HG02973 (cell line): ENCODE data around the gene KREMEN2.

ENCODE experiments used
- ATAC-seq: cut with Tn5 transposase; IDR thresholded peaks from one replicate; pipeline ENCODE4 v1.9.1; 2021; ENCODE audit warnings: moderate library complexity; ENCODE audit not compliant: unreplicated experiment

The KREMEN2 gene

GRCh38 chr16:2963074-2963722 is 877 bp upstream of the KREMEN2 start:
- ATAC-seq: no peak

- ATAC-seq: no peak
Observed at GRCh38 chr16:2964475-2965336, 631 bp downstream of the KREMEN2 start.

GRCh38 chr16:2966043-2966807 is 2.1 kb downstream of the KREMEN2 start:
- no peak for ATAC-seq

- no peak for ATAC-seq
Observed at GRCh38 chr16:2966808-2967191, 2.7 kb downstream of the KREMEN2 start.

- ATAC-seq: no peak
Observed at GRCh38 chr16:2967211-2967631, 3.1 kb downstream of the KREMEN2 start.

- no peak for ATAC-seq
Observed at GRCh38 chr16:2967721-2968161, 3.7 kb downstream of the KREMEN2 start.

GRCh38 chr16:2968368-2968737 is 4.3 kb downstream of the KREMEN2 start:
- ATAC-seq: no peak

GRCh38 chr16:2968738-2969544 is 4.9 kb downstream of the KREMEN2 start, which contains the start of gene PAQR4:
Gene PAQR4, plus strand, starts transcription at chr16:2969348. Its CDS starts 327 bp downstream, at chr16:2969675.
- peak; percentile 60 for ATAC-seq

- ATAC-seq: peak; percentile 29
Observed at GRCh38 chr16:2969545-2970521, 5.8 kb downstream of the KREMEN2 start.

- ATAC-seq: no peak
Observed at GRCh38 chr16:2970563-2970962, 6.5 kb downstream of the KREMEN2 start.

GRCh38 chr16:2971134-2971984 is 7.3 kb downstream of the KREMEN2 start:
- no peak for ATAC-seq

GRCh38 chr16:2971985-2972784 is 8.1 kb downstream of the KREMEN2 start:
- ATAC-seq: no peak

- no peak for ATAC-seq
Observed at GRCh38 chr16:2973093-2973492, 9.0 kb downstream of the KREMEN2 start.

- ATAC-seq: no peak
Observed at GRCh38 chr16:2973605-2974318, 9.7 kb downstream of the KREMEN2 start.

GRCh38 chr16:2974319-2975056 is 10.4 kb downstream of the KREMEN2 start:
- no peak for ATAC-seq

GRCh38 chr16:2975161-2975795 is 11.2 kb downstream of the KREMEN2 start:
- ATAC-seq: no peak
